Mucosa of stomach (tissue), 1 donor: ENCODE data around the gene LIPG.

Source experiments
- H3K27me3 ChIP-seq: one replicate; pipeline ENCODE4 v1.7.0; 2013; ENCODE audit warnings: mild to moderate bottlenecking, low read length; ENCODE audit not compliant: control insufficient read depth, insufficient read depth
- H3K36me3 ChIP-seq: one replicate; pipeline ENCODE4 v1.7.0; 2013; ENCODE audit warnings: low read length; ENCODE audit not compliant: control insufficient read depth, insufficient read depth
- H3K4me1 ChIP-seq: one replicate; pipeline ENCODE4 v1.7.0; 2013; ENCODE audit warnings: mild to moderate bottlenecking, low read length; ENCODE audit not compliant: control insufficient read depth, insufficient read depth
- H3K4me3 ChIP-seq: one replicate; pipeline ENCODE4 v1.7.0; 2013; ENCODE audit warnings: low read length
- H3K9ac ChIP-seq: one replicate; pipeline ENCODE4 v1.7.0; 2013; ENCODE audit warnings: mild to moderate bottlenecking, low read length, moderate library complexity
- H3K9me3 ChIP-seq: one replicate; pipeline ENCODE4 v1.7.0; 2013; ENCODE audit warnings: mild to moderate bottlenecking, low read length, moderate library complexity; ENCODE audit not compliant: control insufficient read depth
- donor health status: Pancreatic carcinoma.

The LIPG gene

DNA sequence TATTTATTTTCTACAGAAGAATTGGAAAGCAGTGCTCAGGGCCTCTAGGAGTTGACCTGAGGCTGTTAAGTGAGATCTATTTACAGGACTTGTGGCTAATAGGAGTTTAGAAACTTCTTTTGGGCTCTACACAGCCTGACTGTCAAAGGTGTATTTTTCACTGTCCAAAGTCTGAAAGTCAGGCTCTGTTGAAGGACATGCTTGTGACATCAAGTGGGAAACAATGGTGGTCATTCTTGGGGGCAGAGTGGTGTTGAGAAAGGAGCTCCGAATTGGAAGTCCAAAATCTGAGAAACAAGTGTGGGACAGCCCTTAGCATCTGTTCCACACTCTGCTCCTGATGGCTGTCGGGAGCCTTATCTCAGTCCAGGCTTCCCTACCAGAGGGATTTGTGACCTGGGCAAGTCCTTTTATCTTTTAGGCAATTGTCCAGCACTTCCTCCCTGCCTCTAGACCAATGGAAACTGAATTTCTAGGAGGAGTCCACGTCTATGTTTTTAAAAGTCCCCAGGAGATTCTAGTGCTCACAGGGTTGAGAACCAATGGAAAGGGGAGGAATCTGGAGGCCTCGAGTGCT, 76.4 kb downstream of the LIPG start:
- H3K27me3 ChIP-seq = no peaks in the 10 kb centered on the region
- no peaks in the 10 kb centered on the region for H3K9me3 ChIP-seq
- no peak overlapping the region for H3K4me3 ChIP-seq
- H3K9ac ChIP-seq = no peak overlapping the region
- no peaks in the 10 kb centered on the region for H3K4me1 ChIP-seq
- no peaks in the 10 kb centered on the region for H3K36me3 ChIP-seq

DNA sequence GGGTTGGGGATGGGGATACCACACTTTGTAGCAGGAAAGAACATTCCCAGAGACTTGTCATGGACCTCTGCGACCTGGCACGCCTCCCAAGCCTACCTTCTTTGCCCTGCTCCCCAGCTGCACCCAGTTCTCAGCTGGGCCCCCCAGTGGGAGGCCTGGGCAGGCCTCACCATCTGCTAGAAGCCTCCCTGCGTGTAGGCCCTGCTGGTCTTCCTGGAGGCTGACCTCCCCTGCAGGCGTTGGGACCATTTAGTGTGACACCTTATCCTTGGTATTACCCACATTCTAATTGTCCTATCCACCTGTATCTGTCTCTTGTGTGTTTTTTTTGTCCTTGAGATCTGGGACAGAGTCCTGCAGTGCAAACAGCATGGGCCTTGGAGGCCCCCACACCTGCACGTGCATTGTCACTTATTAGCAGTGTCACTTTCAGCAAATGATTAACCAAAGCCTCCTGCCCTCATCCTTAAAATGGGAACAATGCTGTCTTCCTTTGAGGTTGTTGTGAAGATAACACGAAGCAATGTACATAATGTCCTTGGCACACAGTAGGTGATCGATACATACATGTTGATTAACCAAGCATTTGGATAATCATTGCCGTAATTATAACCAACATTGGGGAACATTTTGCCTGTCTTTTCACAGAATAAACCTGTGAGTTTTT, 77.2 kb downstream of the LIPG start:
- H3K36me3 ChIP-seq = no peaks in the 10 kb centered on the region
- H3K4me3 ChIP-seq = no peak overlapping the region
- H3K4me1 ChIP-seq = no peaks in the 10 kb centered on the region
- H3K9me3 ChIP-seq = no peaks in the 10 kb centered on the region
- no peaks in the 10 kb centered on the region for H3K27me3 ChIP-seq
- no peak overlapping the region for H3K9ac ChIP-seq

DNA sequence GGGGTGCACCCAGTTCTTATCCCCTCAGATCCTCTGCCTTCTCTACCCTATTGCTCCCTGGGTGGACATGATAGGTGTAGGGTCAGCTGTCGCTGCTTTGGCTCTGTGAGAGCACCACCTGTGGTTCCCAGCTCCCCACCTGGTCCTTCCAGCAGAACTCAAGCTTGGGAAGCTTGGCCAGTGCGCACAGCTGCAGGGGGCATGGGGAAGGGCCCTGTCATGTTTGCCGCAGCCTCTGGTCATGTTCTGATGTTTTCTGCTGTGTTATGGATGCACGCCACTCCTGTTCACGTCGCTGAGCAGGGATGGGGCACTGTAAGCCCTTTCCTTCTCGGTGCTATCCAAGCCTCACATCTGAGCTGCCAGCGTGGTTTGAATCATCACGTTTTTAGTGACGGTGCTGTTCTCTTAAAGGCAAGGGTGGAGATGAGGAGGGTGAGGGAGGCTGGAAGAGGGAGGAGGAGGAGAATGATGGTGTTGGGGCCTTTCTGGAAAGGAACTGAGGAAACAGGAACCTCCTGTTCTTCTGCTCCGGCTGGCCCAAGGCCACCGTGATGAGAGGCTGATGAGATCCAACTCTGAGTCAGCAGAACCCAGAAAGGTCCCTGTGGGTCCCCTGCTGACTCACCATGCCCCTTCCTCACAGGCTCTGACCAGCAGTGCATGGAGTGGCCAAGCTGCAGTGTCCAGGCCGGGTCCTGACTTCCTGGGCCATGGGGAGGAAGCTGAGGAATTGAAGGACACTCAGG, 78.0 kb downstream of the LIPG start:
- no peak overlapping the region for H3K4me3 ChIP-seq
- H3K27me3 ChIP-seq = no peaks in the 10 kb centered on the region
- no peaks in the 10 kb centered on the region for H3K36me3 ChIP-seq
- H3K9ac ChIP-seq = no peak overlapping the region
- H3K9me3 ChIP-seq = no peaks in the 10 kb centered on the region
- H3K4me1 ChIP-seq = no peaks in the 10 kb centered on the region

DNA sequence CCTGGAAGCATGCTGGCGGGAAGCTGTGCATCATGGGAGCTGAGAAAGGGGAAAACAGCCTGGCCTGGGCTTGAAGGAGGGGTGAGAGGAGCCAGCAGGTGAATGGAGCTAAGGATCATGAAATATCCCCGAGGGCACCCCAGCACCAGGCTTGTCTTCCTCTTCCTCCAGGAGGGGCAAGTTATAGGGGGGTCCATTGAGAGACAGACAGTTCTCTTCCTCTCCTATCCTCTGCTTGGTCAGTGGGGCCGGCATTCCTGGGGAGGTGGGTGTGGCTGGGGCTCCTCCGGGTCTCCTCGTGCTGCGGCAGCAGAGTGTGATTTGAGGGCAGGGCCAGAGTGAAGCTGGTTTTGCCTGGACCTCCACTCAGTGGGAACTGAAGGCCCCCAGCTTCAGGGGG, 78.9 kb downstream of the LIPG start:
- H3K4me1 ChIP-seq = no peaks in the 10 kb centered on the region
- H3K4me3 ChIP-seq = no peak overlapping the region
- no peaks in the 10 kb centered on the region for H3K9me3 ChIP-seq
- H3K36me3 ChIP-seq = no peaks in the 10 kb centered on the region
- H3K27me3 ChIP-seq = no peaks in the 10 kb centered on the region
- H3K9ac ChIP-seq = no peak overlapping the region

DNA sequence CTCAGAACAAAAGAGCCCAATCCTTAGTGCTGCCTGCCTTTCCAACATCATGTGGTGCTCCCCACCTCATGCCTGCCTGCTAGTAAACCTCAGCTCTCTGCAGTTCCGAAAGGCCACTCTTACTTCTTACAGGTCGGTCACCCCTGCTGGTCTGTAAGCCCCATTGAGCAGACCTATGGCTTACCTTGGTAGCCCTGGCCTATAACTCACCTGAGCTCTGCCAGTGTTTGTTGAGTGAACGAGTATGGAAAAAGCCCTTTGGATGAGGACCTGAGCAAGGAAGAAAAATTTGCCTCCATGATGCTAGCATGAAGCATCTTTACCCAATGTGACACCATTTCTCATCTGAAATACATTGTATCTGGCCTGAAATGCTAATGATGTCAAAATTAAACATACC, 83.3 kb downstream of the LIPG start:
- Histone ChIP-seq H3K4me3 (no peak overlapping the region), H3K36me3 (no peaks in the 10 kb centered on the region), H3K4me1 (no peaks in the 10 kb centered on the region), H3K9ac (no peak overlapping the region), H3K9me3 (no peaks in the 10 kb centered on the region), H3K27me3 (no peaks in the 10 kb centered on the region)

DNA sequence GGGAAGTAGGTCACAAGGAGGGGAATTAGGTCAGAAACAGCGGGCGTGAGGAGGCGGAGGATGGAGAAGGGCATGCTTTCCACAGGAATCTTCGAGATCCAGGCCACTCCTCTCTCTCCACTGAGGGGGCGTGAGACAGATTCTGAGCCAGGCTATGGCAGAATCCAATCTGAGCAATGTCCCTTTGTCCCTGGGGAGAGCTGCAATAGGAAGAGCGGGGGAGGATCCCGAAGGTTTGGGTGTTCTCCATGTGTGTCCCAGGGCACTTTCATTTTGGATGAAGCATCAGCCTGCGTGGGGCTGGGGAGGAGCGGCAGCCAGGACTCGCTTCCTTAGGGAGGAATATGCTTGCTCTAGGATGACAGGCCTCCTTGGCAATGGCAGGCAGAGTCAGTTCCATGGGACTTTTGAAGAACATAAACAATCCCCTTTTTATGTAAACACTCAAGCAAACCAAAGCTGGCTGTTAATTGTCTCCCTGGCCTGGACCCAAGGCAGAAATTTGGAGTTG, 84.0 kb downstream of the LIPG start:
- H3K9me3 ChIP-seq = no peaks in the 10 kb centered on the region
- no peaks in the 10 kb centered on the region for H3K4me1 ChIP-seq
- H3K9ac ChIP-seq = no peak overlapping the region
- no peak overlapping the region for H3K4me3 ChIP-seq
- H3K36me3 ChIP-seq = no peaks in the 10 kb centered on the region
- H3K27me3 ChIP-seq = no peaks in the 10 kb centered on the region

DNA sequence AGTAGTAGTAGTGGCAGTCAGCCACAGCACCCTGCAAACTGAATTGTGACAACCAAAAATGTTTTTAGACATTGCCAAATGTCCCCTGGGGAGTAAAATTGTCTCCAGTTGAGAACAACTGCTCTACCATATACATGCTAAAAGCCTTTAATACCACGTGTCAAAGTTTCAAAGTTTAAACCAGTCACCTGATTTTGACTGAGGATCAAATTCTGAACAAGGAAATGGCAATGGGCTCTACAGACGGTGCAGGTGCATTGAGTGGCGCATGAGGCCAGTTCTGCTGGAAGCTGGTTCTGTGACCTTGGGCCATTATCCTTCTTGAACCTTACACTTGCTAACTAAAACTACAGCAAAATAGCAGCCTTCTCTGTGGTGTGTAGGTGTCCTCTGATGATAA, 85.0 kb downstream of the LIPG start:
- Histone ChIP-seq H3K9me3 (no peaks in the 10 kb centered on the region), H3K9ac (no peak overlapping the region), H3K27me3 (no peaks in the 10 kb centered on the region), H3K4me3 (no peak overlapping the region), H3K36me3 (no peaks in the 10 kb centered on the region), H3K4me1 (no peaks in the 10 kb centered on the region)

DNA sequence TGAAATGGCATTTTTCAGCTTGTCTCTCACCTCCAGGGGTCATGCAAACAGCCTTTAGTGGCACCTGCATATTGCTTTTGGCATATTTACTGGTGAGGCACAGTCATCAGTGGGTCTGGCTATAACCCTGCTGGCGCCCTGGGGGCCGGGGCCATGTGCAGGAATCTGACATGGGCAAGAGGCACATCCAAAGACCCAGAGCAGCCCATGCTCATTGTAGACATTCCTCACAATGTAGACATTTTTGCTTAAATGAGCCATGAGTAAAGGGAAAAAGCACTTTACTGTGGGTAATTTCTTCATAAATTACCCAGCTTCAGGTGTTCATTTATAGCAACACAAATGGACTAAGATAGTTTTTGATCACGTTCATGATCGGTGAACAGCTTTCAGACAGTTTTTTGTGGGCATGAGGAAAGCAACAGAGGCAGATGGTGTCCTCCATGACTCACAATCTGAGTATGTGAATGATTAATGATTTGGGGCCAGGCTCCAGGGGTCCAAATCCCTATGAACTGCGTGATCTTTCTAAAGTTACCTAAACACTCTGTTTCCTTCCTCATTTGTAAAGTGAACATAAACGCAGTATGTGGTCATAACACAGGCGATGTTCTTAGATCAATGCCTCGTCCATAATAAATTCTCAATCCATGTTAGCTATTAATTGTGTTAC, 85.8 kb downstream of the LIPG start:
- no peaks in the 10 kb centered on the region for H3K4me1 ChIP-seq

DNA sequence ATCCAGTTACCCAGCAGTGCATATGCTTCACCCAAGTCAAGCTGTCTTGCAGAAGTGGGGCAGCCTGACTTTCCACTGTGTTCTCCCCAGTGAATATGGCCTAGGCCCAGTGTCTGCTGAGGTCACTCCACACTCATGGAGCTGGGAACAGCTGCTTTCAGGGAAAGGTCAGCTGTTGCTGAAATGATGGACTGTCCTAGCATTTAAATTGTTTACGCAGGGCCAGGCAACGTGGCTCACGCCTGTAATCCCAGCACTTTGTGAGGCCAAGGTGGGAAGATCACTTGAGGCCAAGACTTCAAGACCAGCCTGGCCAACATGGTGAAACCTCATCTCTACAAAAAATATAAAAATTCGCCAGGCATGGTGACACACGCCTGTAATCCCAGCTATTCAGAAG, 86.5 kb downstream of the LIPG start:
- H3K36me3 ChIP-seq = no peaks in the 10 kb centered on the region
- no peaks in the 10 kb centered on the region for H3K4me1 ChIP-seq
- no peaks in the 10 kb centered on the region for H3K27me3 ChIP-seq
- H3K9ac ChIP-seq = no peak overlapping the region
- no peaks in the 10 kb centered on the region for H3K9me3 ChIP-seq
- no peak overlapping the region for H3K4me3 ChIP-seq

More for the DNA sequence above, 85.8 kb downstream of the LIPG start:
- Histone ChIP-seq H3K4me3 (no peak overlapping the region), H3K9me3 (no peaks in the 10 kb centered on the region), H3K36me3 (no peaks in the 10 kb centered on the region), H3K27me3 (no peaks in the 10 kb centered on the region), H3K9ac (no peak overlapping the region)
